Stimulated activated CD4-positive, alpha-beta T cell treated with anti-CD3 and anti-CD28 coated beads, TNF-alpha, amount 100 ng/mL, for 1 hour (primary cell): ENCODE results near the gene MSH6.
"Not testable (repeated sequence)": the region's sequence is repeated elsewhere in the genome, so short reads cannot be mapped to it uniquely, and the experiment has no call there.

Experiments
- DNase-seq, 3 donors: peaks; one replicate each; pipeline ENCODE4 v3.0.0-alpha.2; 2020; ENCODE audit warnings: low read depth in 3 of 3, low spot score in 1 of 3

Gene MSH6

DNA sequence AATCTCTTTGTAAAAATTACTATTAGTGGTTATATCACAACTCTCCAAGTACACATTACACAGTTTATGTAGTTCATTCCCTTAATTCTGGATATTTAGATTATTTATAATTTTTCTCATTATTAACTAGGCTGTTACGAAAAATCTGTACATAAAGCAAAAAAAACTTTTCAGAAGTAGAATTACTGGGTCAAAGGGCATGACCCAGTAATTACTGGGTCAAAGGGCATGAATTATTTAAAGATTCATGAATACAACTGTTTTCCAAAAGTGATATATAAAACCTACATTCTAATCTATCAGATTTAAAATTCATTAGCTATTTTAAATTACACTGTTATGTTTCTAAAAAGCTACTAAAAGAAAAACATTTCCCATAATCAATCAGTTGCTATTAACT lies 55.3 kb downstream of the MSH6 start:
- no peak for DNase-seq

DNA sequence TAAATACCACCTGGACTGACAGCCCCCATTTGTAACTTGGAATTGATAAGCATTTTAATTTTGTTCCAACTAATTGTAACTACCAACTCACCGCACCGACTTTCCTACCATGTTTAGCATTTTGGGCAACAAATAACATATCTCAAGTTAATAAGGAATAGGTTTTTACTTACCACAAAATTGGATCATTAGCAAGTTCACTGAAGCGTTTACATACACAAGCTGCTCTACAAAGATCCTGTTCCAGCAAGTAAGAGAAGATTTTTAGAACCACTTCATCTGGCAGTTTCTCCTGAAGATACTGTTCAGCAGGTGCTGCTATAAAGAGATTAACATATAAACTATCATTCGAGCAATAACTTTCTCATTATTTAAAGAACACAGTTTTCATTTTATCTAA lies 55.7 kb downstream of the MSH6 start:
- no peak for DNase-seq

DNA sequence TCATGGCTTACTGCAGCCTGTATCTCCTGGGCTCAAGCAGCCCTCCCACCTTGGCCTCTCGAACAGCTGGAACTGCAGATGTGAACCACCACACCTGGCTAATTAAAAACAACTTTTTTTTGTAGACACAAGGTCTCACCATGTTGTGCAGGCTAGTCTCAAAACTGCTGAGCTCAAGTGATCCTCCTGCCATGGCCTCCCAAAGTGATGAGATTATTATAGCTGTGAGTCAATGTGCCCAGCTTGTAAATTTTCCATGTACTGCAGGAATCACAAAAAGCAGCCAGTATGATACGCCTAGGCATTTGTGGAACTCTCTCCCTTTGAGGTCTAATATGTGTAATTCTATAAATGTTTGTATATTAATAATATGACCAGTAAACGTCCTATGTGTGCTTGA lies 59.9 kb downstream of the MSH6 start:
- DNase-seq = no peak

DNA sequence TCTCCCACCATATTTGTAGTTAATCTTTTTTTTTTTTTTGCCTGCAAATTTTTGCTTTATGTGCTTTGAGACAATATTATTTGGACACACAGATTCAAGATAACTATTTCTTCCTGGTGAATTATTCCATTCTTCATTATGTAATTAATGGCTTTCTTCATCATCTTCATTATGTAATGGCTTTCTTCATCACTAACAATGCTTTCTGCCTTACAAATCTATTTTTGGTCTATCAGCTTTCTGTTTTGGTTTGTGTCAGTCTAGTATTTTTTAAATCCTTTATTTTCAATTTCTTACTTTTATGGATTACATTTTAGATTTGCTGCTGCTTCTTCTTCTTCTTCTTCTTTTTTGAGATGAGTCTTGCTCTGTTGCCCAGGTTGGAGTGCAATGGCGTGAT lies 60.5 kb downstream of the MSH6 start:
- DNase-seq = no peak

DNA sequence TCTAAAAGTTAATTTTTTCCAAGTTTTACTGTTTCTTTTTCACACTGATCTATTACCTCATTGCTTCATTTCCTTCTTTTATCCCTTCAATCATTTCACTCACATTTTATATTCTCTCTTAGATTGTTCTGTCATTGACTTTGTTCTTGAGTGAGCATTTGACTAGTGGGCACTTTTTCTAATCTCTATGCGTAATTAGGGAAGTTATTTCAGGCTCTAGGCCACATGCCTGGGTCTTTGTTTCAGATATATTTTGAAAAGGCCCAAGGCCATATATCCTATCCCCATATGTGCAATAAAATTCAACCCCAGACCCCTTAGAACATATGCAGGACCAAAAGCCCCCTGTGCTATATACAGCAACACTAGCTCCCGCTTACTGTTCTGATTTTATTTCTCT lies 61.2 kb downstream of the MSH6 start:
- DNase-seq = no peak

DNA sequence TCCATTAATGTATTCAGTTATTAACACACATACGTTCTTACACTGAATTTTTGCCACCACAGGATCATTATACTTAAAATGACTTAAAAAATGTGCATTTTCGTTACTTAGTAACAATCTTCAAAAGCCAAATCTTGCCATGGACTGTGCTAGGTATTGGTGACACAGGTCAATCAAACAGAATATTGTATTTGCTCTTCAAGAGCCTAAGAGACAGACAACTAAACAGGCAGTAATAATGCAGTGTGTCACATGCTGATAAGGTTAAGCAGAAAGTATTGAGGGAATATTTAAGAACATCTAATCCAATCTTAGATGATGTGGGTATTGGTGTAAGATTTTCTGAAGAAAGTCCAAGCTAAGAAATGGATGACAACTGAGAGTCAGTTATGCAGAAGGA lies 66.4 kb downstream of the MSH6 start:
- DNase-seq = no peak

DNA sequence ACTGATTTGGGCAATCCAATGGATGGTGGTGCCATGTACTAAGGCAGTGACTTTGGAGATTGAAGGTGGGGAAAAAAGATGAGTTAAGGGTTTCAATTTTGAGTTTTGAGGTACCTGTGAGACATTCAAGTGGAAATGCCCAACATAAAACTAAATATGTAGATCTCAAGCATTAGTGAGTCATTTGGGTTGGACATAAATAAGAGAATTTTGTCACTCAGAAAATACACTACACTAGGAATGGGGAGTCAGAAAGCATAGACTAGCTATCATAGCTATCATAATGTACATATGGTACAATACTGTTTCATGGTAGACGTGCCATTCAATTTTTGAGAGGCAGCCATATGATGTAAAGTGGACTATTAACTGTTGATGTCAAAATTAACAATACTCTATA lies 67.3 kb downstream of the MSH6 start:
- DNase-seq = no peak

DNA sequence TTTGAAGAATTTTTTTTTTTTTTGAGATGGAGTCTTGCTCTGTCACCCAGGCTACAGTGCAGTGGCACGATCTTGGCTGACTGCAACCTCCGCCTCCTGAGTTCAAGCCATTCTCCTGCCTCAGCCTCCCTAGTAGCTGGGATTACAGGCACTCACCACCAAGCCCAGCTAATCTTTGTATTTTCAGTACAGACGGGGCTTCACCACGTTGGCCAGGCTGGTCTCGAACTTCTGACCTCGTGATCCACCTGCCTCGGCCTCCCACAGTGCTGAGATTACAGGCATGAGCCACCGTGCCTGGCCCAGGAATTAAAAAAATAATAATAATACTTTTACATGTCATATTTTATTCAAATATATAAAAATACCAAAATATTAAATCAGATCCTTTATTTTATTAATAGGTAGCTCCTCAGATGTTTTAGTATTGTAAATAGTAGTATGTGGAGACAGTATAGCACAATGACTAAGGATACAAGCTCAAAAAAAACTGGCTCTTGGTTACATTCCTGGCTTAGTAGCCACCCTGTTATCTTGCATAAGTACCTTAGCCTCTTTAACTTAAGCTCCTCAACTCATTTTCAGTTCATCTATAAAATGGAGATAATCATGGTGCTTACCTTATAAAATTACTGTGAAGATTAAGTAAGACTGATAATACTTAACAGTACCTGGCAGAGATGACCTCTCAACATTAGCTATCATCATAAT lies 70.3 kb downstream of the MSH6 start:
- DNase-seq = not testable (repeated sequence)
